Prostate gland (tissue), 2 donors: Measurements from ENCODE around the gene CCND2. TPM values are rescaled to one million over a fixed set of nuclear protein-coding genes. Genes with fewer than 3 reads are reported as not detected.

ENCODE experiments used
- DNase-seq: peaks from one replicate; pipeline ENCODE4 v3.0.0-alpha.2; 2019; ENCODE audit warnings: low spot score
- H3K27ac ChIP-seq, 2 donors: fragments of 200-600 bp; sonication (generic); 2 replicates each; pipeline ENCODE4 v1.5.1; 2017 to 2019
- H3K27me3 ChIP-seq: fragments of 200-600 bp; sonication (generic); replicated peaks from 2 replicates; pipeline ENCODE4 v1.5.1; 2019; ENCODE audit not compliant: insufficient read depth
- H3K36me3 ChIP-seq, 2 donors: fragments of 200-600 bp; sonication (generic); 1 replicate in 1 of 2; 2 replicates in 1 of 2; pipeline versions ENCODE4 v1.5.1 to v1.8.1; 2017 to 2019
- H3K4me1 ChIP-seq: fragments of 200-600 bp; sonication (generic); replicated peaks from 2 replicates; pipeline ENCODE4 v1.5.1; 2019
- H3K4me3 ChIP-seq, 2 donors: fragments of 200-600 bp; sonication (generic); 2 replicates each; pipeline ENCODE4 v1.5.1; 2017 to 2019
- H3K9me3 ChIP-seq: fragments of 200-600 bp; sonication (generic); 2 replicates; pipeline ENCODE4 v1.5.1; 2017
- POLR2A ChIP-seq: fragments of 450-650 bp; IDR thresholded peaks from one replicate; pipeline ENCODE4 v1.6.1; 2016; ENCODE audit warnings: antibody characterized with exemption, mild to moderate bottlenecking
- POLR2AphosphoS5 ChIP-seq: sonication (generic); formaldehyde crosslinking; IDR thresholded peaks from one replicate; pipeline ENCODE4 v1.6.1; 2017; ENCODE audit warnings: antibody characterized with exemption
- WGBS: methylation state at CpG from one replicate; pipeline ENCODE4 v1.1.5; 2018; 5-methylcytosine and 5-hydroxymethylcytosine counted together
- intact Hi-C: fragments of 100-400 bp; cut with DNase I; formaldehyde crosslinking; loops from one replicate; pipeline ENCODE4 v1.14.2; 2022
- total RNA-seq, 2 donors: library from RNA; depleted of rRNA; stranded (reverse); fragments of >200 nt; gene quantifications; one replicate each; pipeline ENCODE4 v1.1.0, GENCODE V29; 2016
- TF ChIP-seq, protein P1 (sequence below), 4 experiments: fragments of 200-600 bp in 2 of 4; fragments of 450-650 bp in 2 of 4; sonication (generic) in 2 of 4; IDR thresholded peaks; 1 replicate in 3 of 4; 2 replicates in 1 of 4; pipeline ENCODE4 v1.5.1; 2016 to 2019; ENCODE audit warnings: antibody characterized with exemption in 4 of 4, mild to moderate bottlenecking in 2 of 4, moderate library complexity in 2 of 4

Gene CCND2
- total RNA-seq, 2 donors from 2014 or later, result 31.6 to 46.1 TPM

DNA sequence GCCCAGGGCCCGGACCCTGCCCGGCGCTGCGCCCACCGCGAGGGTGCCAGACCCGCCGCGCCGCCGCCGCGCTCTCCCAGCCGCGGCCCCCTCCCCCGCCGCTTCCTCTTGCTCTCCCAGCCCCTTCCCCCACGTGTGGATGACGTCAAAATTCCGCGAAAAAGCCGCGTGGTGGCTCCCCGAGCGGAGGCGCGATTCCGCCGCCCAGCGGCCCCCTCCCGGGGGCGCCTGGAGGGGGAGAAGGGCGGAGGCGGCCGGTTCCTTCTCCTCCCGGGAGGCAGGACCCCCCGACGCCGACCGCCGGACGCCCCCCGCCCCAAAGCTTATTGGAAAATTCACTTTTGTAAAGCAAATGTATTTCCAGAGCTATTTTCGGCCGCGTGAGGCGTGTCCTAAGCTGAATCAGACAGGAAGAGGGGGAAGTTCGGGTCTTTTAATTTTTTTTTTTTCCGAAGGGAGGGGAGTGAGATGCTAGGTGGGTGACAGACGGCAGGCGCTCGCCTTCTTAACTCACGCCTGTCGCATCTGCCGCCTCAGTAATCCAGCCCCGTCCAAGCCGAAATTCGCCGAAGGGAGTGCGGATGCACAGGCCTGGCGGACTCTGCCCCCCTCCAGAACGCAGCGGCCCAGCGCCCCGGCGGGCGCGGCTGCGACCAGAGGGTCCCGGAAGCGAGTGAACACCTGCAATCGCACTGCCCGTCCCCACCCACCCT, 4.1 kb upstream of the CCND2 start:
- 3% methylated on average over 73 of the region's 73 CpGs for WGBS
- Histone ChIP-seq H3K27me3 (peaks cover 4% of the 10 kb centered on the region), H3K36me3 (no peaks in the 10 kb centered on the region), H3K27ac (peak overlapping the region; percentile 67 to 76), H3K4me3 (peak overlapping the region; percentile 45 to 57), H3K4me1 (no peaks in the 10 kb centered on the region), H3K9me3 (no peaks in the 10 kb centered on the region)
- DNase-seq, result no peak
- TF ChIP-seq, protein P1, sequence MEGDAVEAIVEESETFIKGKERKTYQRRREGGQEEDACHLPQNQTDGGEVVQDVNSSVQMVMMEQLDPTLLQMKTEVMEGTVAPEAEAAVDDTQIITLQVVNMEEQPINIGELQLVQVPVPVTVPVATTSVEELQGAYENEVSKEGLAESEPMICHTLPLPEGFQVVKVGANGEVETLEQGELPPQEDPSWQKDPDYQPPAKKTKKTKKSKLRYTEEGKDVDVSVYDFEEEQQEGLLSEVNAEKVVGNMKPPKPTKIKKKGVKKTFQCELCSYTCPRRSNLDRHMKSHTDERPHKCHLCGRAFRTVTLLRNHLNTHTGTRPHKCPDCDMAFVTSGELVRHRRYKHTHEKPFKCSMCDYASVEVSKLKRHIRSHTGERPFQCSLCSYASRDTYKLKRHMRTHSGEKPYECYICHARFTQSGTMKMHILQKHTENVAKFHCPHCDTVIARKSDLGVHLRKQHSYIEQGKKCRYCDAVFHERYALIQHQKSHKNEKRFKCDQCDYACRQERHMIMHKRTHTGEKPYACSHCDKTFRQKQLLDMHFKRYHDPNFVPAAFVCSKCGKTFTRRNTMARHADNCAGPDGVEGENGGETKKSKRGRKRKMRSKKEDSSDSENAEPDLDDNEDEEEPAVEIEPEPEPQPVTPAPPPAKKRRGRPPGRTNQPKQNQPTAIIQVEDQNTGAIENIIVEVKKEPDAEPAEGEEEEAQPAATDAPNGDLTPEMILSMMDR (IDR thresholded peaks at IDR 0.05), result peak in 2 of 4 experiments; percentile 19 to 26
- TF ChIP-seq POLR2AphosphoS5 (peak; percentile 17), POLR2A (peak; percentile 33)
- intact Hi-C loops, result loop anchor here (10.0 kb wide), 1 partner anchor 105 kb away; no protein-coding TSS in a partner anchor

- Histone ChIP-seq H3K36me3 (no peaks in the 10 kb centered on the region), H3K27me3 (peaks cover 4% of the 10 kb centered on the region), H3K4me3 (peak overlapping the region; percentile 45 to 57), H3K9me3 (no peaks in the 10 kb centered on the region), H3K4me1 (no peaks in the 10 kb centered on the region), H3K27ac (peak overlapping the region; percentile 67 to 76)
- no peak for DNase-seq
- WGBS, result 6% methylated on average over 39 of the region's 39 CpGs
- intact Hi-C loops, result loop anchor here (5.0 kb wide), 1 partner anchor 398 kb away; the partner anchor contains the start of gene PARP11
- TF ChIP-seq POLR2A (no peak), POLR2AphosphoS5 (no peak)
- TF ChIP-seq, protein P1 (IDR thresholded peaks at IDR 0.05), result no peak
Observed at GRCh38 chr12:4270016-4270830, 3.3 kb upstream of the CCND2 start.

- intact Hi-C loops, result loop anchor here (5.0 kb wide), 1 partner anchor 399 kb away; the partner anchor contains the start of gene PARP11
- H3K27ac ChIP-seq, result peak overlapping the region; percentile 62 to 75
- no peak for DNase-seq
Observed at GRCh38 chr12:4270831-4271716, 2.5 kb upstream of the CCND2 start.

GRCh38 chr12:4271717-4272423, 1.7 kb upstream of the CCND2 start:
- intact Hi-C loops, result loop anchor here (5.0 kb wide), 1 partner anchor 400 kb away; the partner anchor contains the start of gene PARP11

More at GRCh38 chr12:4270831-4271716, 2.5 kb upstream of the CCND2 start:
- H3K4me3 ChIP-seq, result peak overlapping the region; percentile 45 to 57
- TF ChIP-seq POLR2AphosphoS5 (peak; percentile 20), POLR2A (no peak)
- TF ChIP-seq, protein P1 (IDR thresholded peaks at IDR 0.05), result no peak
- no peaks in the 10 kb centered on the region for H3K4me1 ChIP-seq
- H3K9me3 ChIP-seq, result no peaks in the 10 kb centered on the region
- H3K36me3 ChIP-seq, result no peaks in the 10 kb centered on the region
- WGBS, result 3% methylated on average over 49 of the region's 52 CpGs
- H3K27me3 ChIP-seq, result peaks cover 4% of the 10 kb centered on the region

More at GRCh38 chr12:4271717-4272423, 1.7 kb upstream of the CCND2 start:
- peak; percentile 49 for DNase-seq
- Histone ChIP-seq H3K27ac (peak overlapping the region; percentile 82 to 88), H3K27me3 (peaks cover 4% of the 10 kb centered on the region), H3K9me3 (no peaks in the 10 kb centered on the region), H3K36me3 (no peaks in the 10 kb centered on the region), H3K4me1 (no peaks in the 10 kb centered on the region), H3K4me3 (peak overlapping the region; percentile 45 to 57)
- 1% methylated on average over 43 of the region's 43 CpGs for WGBS
- no peak for TF ChIP-seq POLR2A
- peak; percentile 13 for TF ChIP-seq POLR2AphosphoS5
